Breast epithelium (tissue), 4 donors: ENCODE data around the gene AZU1. TPM values are rescaled to one million over a fixed set of nuclear protein-coding genes. Genes with fewer than 3 reads are reported as not detected.

Source experiments
- DNase-seq, 2 donors: peaks; one replicate each; pipeline ENCODE4 v3.0.0-alpha.2; 2019; ENCODE audit warnings: low spot score in 2 of 2
- H3K27ac ChIP-seq, 2 donors: fragments of 200-600 bp; sonication (generic) in 1 of 2; one replicate each; pipeline ENCODE4 v1.5.1; 2016 to 2019; ENCODE audit warnings: mild to moderate bottlenecking in 1 of 2
- H3K27me3 ChIP-seq, 2 donors: fragments of 200-600 bp; sonication (generic) in 1 of 2; one replicate each; pipeline versions ENCODE4 v1.5.1 to v1.6.0; 2017 to 2019; ENCODE audit warnings: control low read depth in 1 of 2, mild to moderate bottlenecking in 1 of 2
- H3K36me3 ChIP-seq: fragments of 200-600 bp; one replicate; pipeline ENCODE4 v1.5.1; 2019
- H3K4me1 ChIP-seq, 2 donors: fragments of 200-600 bp; sonication (generic); one replicate each; pipeline ENCODE4 v1.5.1; 2016 to 2019; ENCODE audit warnings: control low read depth in 1 of 2
- H3K4me3 ChIP-seq, 3 donors: fragments of 200-600 bp; sonication (generic); 1 replicate in 2 of 3; 2 replicates in 1 of 3; pipeline ENCODE4 v1.5.1; 2016 to 2019; ENCODE audit warnings: mild to moderate bottlenecking in 3 of 3, moderate library complexity in 2 of 3
- H3K9me3 ChIP-seq, 2 donors: fragments of 200-600 bp; sonication (generic) in 1 of 2; one replicate each; pipeline ENCODE4 v1.5.1; 2016 to 2019; ENCODE audit warnings: control low read depth in 1 of 2
- POLR2A ChIP-seq: fragments of 450-650 bp; IDR thresholded peaks from one replicate; pipeline ENCODE4 v1.6.1; 2016; ENCODE audit warnings: antibody characterized with exemption, mild to moderate bottlenecking, moderate library complexity
- POLR2AphosphoS5 ChIP-seq, 3 donors: sonication (generic); formaldehyde crosslinking; IDR thresholded peaks; one replicate each; pipeline ENCODE4 v1.6.1; 2017; ENCODE audit warnings: antibody characterized with exemption in 3 of 3
- intact Hi-C: fragments of 100-400 bp; cut with DNase I; formaldehyde crosslinking; loops from one replicate; pipeline ENCODE4 v1.15.1; 2023; ENCODE audit warnings: low total_unique reads
- total RNA-seq, 3 donors: library from RNA; depleted of rRNA; stranded (reverse); fragments of >200 nt; gene quantifications; one replicate each; pipeline ENCODE4 v1.1.0, GENCODE V29; 2016
- TF ChIP-seq, protein P1 (sequence below), 3 donors: fragments of 450-650 bp; IDR thresholded peaks; one replicate each; pipeline ENCODE4 v1.5.1; 2016 to 2017; ENCODE audit warnings: antibody characterized with exemption in 3 of 3, mild to moderate bottlenecking in 3 of 3, moderate library complexity in 3 of 3

The AZU1 gene
- total RNA-seq, 3 donors from 2014 or later: 0.29 TPM; not detected in 2

- no peak for DNase-seq
- Histone ChIP-seq H3K9me3 (no peaks in the 10 kb centered on the region), H3K27me3 (no peaks in the 10 kb centered on the region), H3K27ac (peak overlapping the region in 1 of 2 donors; percentile 32), H3K4me1 (peaks cover 23 to 39% of the 10 kb centered on the region in 2 donors), H3K4me3 (no peak overlapping the region), H3K36me3 (peaks cover 20% of the 10 kb centered on the region)
- intact Hi-C loops: no loop called here
- TF ChIP-seq POLR2A (no peak), POLR2AphosphoS5 (IDR thresholded peaks at IDR 0.05) (no peak)
- TF ChIP-seq, protein P1, sequence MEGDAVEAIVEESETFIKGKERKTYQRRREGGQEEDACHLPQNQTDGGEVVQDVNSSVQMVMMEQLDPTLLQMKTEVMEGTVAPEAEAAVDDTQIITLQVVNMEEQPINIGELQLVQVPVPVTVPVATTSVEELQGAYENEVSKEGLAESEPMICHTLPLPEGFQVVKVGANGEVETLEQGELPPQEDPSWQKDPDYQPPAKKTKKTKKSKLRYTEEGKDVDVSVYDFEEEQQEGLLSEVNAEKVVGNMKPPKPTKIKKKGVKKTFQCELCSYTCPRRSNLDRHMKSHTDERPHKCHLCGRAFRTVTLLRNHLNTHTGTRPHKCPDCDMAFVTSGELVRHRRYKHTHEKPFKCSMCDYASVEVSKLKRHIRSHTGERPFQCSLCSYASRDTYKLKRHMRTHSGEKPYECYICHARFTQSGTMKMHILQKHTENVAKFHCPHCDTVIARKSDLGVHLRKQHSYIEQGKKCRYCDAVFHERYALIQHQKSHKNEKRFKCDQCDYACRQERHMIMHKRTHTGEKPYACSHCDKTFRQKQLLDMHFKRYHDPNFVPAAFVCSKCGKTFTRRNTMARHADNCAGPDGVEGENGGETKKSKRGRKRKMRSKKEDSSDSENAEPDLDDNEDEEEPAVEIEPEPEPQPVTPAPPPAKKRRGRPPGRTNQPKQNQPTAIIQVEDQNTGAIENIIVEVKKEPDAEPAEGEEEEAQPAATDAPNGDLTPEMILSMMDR (IDR thresholded peaks at IDR 0.05): no peak
Measured at GRCh38 chr19:804419-805165, 23.0 kb upstream of the AZU1 start.

- no peaks in the 10 kb centered on the region for H3K27me3 ChIP-seq
- DNase-seq: no peak
- peak overlapping the region in 1 of 2 donors; percentile 32 for H3K27ac ChIP-seq
- TF ChIP-seq POLR2A (no peak), POLR2AphosphoS5 (IDR thresholded peaks at IDR 0.05) (no peak)
- TF ChIP-seq, protein P1 (IDR thresholded peaks at IDR 0.05): no peak
- intact Hi-C loops: no loop called here
- H3K4me1 ChIP-seq: peaks cover 22 to 34% of the 10 kb centered on the region in 2 donors
- H3K4me3 ChIP-seq: no peak overlapping the region
- no peaks in the 10 kb centered on the region for H3K9me3 ChIP-seq
- H3K36me3 ChIP-seq: peaks cover 22% of the 10 kb centered on the region
Measured at GRCh38 chr19:805166-805551, 22.5 kb upstream of the AZU1 start.

- Histone ChIP-seq H3K9me3 (no peaks in the 10 kb centered on the region), H3K36me3 (peaks cover 28% of the 10 kb centered on the region), H3K27ac (peak overlapping the region in 1 of 2 donors; percentile 32), H3K4me3 (no peak overlapping the region), H3K4me1 (peaks cover 18 to 27% of the 10 kb centered on the region in 2 donors), H3K27me3 (no peaks in the 10 kb centered on the region)
- DNase-seq: no peak
- TF ChIP-seq POLR2A: no peak
- no peak for TF ChIP-seq POLR2AphosphoS5 (IDR thresholded peaks at IDR 0.05)
- TF ChIP-seq, protein P1 (IDR thresholded peaks at IDR 0.05): no peak
- intact Hi-C loops: no loop called here
Measured at GRCh38 chr19:805600-806550, 21.8 kb upstream of the AZU1 start.

- H3K36me3 ChIP-seq: peaks cover 31% of the 10 kb centered on the region
- intact Hi-C loops: no loop called here
Measured at GRCh38 chr19:806815-807421, 20.7 kb upstream of the AZU1 start.

More at GRCh38 chr19:806815-807421, 20.7 kb upstream of the AZU1 start:
- peaks cover 7 to 16% of the 10 kb centered on the region in 2 donors for H3K4me1 ChIP-seq
- DNase-seq: no peak
- TF ChIP-seq, protein P1 (IDR thresholded peaks at IDR 0.05): no peak
- TF ChIP-seq POLR2AphosphoS5 (IDR thresholded peaks at IDR 0.05): peak in 1 of 3 donors; percentile 9
- H3K9me3 ChIP-seq: no peaks in the 10 kb centered on the region
- no peak overlapping the region for H3K27ac ChIP-seq
- no peaks in the 10 kb centered on the region for H3K27me3 ChIP-seq
- no peak overlapping the region for H3K4me3 ChIP-seq
